ENCODE results near the gene NADSYN1. TPM values are rescaled to one million over a fixed set of nuclear protein-coding genes. Genes with fewer than 3 reads are reported as not detected.
A peak's percentile ranks its signal among the peaks of the same experiment; 100 is the strongest.

NADSYN1 gene
- total RNA-seq, 1 donor from 2014 or later = 45.1 TPM

DNA sequence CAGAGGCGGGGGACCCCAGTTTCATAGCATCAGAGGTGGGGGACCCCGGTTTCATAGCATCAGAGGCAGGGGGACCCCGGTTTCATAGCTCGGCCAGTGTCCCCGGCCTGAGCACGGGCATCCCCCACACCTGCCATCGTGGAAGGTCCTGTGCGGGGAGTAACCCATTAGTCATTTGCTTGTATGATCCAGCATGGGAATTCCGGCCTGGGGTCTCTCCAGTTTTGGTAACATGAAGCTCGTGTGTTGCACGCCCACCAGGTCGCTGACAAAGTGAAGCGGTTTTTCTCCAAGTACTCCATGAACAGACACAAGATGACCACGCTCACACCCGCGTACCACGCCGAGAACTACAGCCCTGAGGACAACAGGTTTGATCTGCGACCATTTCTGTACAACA, 45.1 kb downstream of the NADSYN1 start:
- Mint-ChIP-seq H3K36me3 (ENCODE audit: low read depth) (peaks cover 27% of the 10 kb centered on the region), H3K27me3 (ENCODE audit: low read depth) (no peaks in the 10 kb centered on the region), H3K27ac (ENCODE audit: unreplicated experiment) (no peak overlapping the region), H3K4me3 (no peak overlapping the region), H3K4me1 (no peaks in the 10 kb centered on the region), H3K9me3 (no peaks in the 10 kb centered on the region)
- TF ChIP-seq, protein P1, sequence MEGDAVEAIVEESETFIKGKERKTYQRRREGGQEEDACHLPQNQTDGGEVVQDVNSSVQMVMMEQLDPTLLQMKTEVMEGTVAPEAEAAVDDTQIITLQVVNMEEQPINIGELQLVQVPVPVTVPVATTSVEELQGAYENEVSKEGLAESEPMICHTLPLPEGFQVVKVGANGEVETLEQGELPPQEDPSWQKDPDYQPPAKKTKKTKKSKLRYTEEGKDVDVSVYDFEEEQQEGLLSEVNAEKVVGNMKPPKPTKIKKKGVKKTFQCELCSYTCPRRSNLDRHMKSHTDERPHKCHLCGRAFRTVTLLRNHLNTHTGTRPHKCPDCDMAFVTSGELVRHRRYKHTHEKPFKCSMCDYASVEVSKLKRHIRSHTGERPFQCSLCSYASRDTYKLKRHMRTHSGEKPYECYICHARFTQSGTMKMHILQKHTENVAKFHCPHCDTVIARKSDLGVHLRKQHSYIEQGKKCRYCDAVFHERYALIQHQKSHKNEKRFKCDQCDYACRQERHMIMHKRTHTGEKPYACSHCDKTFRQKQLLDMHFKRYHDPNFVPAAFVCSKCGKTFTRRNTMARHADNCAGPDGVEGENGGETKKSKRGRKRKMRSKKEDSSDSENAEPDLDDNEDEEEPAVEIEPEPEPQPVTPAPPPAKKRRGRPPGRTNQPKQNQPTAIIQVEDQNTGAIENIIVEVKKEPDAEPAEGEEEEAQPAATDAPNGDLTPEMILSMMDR (conservative IDR thresholded peaks at IDR 0.05) = no peak
- no peak for DNase-seq (ENCODE audit: low read depth, low spot score)

DNA sequence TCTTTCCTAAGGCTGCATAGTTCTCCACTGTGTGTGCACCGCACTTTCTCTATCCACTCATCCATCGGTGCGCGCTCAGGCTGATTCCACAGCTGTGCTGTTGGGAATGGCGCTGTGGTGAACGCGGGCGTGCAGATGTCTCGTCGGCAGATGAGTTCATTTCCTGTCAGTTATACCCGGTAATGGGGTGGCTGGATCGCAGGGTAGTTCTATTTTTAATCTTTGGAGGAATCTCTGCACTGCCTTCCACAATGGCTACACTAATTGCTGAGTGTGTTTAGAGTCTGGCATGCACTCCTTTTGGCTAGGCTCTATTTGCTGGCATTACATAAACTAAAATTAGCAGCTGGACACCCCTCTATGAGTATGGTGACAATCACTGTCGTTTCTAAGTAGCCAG, 46.1 kb downstream of the NADSYN1 start:
- no peaks in the 10 kb centered on the region for H3K27me3 Mint-ChIP-seq (ENCODE audit: low read depth)
- no peaks in the 10 kb centered on the region for H3K4me1 Mint-ChIP-seq
- H3K9me3 Mint-ChIP-seq = no peaks in the 10 kb centered on the region
- no peak overlapping the region for H3K4me3 Mint-ChIP-seq
- H3K36me3 Mint-ChIP-seq (ENCODE audit: low read depth) = peaks cover 25% of the 10 kb centered on the region
- no peak for DNase-seq (ENCODE audit: low read depth, low spot score)
- TF ChIP-seq, protein P1 (conservative IDR thresholded peaks at IDR 0.05) = no peak
- H3K27ac Mint-ChIP-seq (ENCODE audit: unreplicated experiment) = peak overlapping the region; percentile 64

DNA sequence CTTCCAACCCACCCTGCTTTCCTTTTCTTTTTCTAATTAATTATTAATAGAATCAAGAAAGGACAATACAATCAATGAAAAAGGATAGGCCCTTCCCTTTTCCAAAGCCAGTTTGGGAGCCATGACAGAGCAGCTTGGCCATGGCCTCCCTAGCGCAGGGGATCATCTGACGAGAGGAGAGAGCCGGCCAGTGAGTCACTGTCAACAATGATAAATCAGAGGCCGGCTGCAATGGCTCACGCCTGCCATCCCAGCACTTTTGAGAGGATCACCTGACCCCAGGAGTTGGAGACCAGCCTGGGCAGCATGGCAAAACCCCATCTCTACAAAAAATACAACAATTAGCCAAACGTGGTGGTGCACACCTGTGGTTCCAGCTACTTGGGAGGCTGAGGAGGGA, 46.5 kb downstream of the NADSYN1 start:
- peaks cover 3% of the 10 kb centered on the region for H3K4me1 Mint-ChIP-seq
- no peaks in the 10 kb centered on the region for H3K27me3 Mint-ChIP-seq (ENCODE audit: low read depth)
- no peak overlapping the region for H3K27ac Mint-ChIP-seq (ENCODE audit: unreplicated experiment)
- no peak for DNase-seq (ENCODE audit: low read depth, low spot score)
- H3K36me3 Mint-ChIP-seq (ENCODE audit: low read depth) = peaks cover 22% of the 10 kb centered on the region
- no peaks in the 10 kb centered on the region for H3K9me3 Mint-ChIP-seq
- H3K4me3 Mint-ChIP-seq = no peak overlapping the region
- TF ChIP-seq, protein P1 (conservative IDR thresholded peaks at IDR 0.05) = no peak

DNA sequence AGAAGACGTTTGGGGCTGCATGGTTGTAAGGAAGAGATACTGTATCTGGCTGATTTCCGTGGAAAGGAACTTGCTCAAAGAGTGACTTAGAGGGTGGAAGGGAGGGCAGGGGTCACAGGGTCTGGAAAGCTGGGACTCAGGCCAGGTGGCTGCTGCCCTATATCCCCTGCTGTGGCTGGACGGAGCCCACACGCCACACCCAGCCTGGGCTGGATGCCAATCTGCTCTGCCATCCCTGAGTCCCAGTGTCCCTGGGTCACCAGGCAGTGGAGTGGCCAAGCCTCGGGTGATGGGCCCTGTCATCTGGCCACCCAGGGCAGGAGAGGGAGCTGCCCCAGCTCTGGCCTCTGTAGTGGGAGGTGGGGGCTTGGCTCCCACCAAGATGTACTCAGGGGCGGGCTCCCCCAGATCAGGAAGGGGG, 47.6 kb downstream of the NADSYN1 start:
- TF ChIP-seq, protein P1 (conservative IDR thresholded peaks at IDR 0.05) = no peak
- no peak overlapping the region for H3K4me3 Mint-ChIP-seq
- peaks cover 16% of the 10 kb centered on the region for H3K36me3 Mint-ChIP-seq (ENCODE audit: low read depth)
- H3K9me3 Mint-ChIP-seq = no peaks in the 10 kb centered on the region
- no peak overlapping the region for H3K27ac Mint-ChIP-seq (ENCODE audit: unreplicated experiment)
- no peak for DNase-seq (ENCODE audit: low read depth, low spot score)
- H3K4me1 Mint-ChIP-seq = peaks cover 8% of the 10 kb centered on the region
- H3K27me3 Mint-ChIP-seq (ENCODE audit: low read depth) = no peaks in the 10 kb centered on the region

DNA sequence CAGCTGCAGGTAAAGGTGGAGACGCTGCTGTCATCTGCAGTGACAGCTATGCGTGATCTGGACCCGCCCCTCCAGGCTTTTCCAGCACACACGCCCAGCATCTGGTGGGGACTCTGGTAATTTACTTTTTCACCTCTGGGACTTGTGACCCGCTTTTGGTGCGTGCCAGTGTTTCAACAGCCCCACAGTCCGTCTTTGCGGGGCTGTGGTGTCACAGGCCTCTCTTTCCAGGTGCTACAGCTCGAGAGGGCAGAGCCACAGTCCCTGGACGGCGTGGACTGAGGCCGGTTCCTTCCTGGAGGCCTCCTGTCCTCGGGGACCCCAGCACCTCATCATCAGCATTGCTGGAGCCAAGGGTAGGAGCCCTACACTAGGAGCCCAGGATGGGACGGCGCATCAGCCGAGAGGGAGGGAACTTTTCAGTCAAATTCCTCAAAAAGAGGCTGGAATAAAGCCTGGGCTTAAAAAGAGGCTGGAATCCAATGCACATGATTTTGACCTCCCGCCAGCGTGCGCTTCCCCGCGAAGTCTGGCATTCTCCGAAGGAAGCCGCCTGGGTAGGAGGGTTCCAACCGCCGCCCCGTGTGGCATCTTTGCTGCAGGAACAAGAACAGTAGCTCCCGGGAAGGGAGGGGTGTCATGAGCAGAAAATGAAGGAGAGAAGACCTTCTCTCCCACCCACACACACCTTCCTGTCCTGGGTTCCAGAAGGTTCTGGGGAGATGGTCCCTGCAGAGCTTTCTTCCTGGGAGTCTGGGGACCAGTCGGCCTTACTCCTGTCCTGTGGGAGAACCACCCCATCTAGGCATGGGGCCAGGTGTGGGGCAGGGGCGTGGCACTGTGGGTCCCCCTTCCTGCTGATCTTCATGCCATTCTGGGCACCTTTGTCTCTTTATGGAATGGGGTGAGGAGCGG, 48.3 kb downstream of the NADSYN1 start:
- Mint-ChIP-seq H3K4me3 (no peak overlapping the region), H3K36me3 (ENCODE audit: low read depth) (peaks cover 18% of the 10 kb centered on the region), H3K9me3 (no peaks in the 10 kb centered on the region), H3K4me1 (peaks cover 9% of the 10 kb centered on the region), H3K27me3 (ENCODE audit: low read depth) (no peaks in the 10 kb centered on the region), H3K27ac (ENCODE audit: unreplicated experiment) (no peak overlapping the region)
- TF ChIP-seq, protein P1 (conservative IDR thresholded peaks at IDR 0.05) = no peak
- no peak for DNase-seq (ENCODE audit: low read depth, low spot score)
